PC-9 (cell line): Measurements from ENCODE around the gene BRD1.

Experiments used
- EZH2 ChIP-seq: fragments of 200-600 bp; sonication (generic); IDR thresholded peaks from 2 replicates; pipeline ENCODE4 v1.8.0; 2017; ENCODE audit warnings: antibody characterized with exemption, low read depth
- TF ChIP-seq, protein P1 (sequence below): fragments of 200-600 bp; sonication (generic); conservative IDR thresholded peaks from 2 replicates; pipeline ENCODE4 v1.6.1; 2017; ENCODE audit warnings: mixed run types, antibody characterized with exemption, mild to moderate bottlenecking, moderate library complexity

DNA sequence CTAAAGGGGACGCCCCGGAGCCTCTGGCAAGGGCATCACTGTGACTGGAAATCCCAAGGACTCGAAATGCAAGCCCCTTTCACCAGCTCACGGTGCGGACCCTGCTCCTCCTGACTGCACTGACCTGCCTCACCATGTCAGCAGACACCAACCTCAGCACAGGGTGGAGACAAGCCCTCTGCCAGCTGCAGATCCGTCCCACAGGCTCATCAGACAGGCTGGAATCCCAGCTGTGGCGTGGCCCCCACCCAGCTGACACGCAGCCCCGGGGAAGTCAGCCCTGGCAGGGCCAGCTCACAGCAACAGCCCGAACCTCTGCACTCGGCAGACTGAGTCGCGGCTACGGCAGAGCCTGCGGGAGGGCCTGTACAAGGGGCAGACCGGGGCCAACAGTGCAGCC lies 36.8 kb downstream of the BRD1 start:
- TF ChIP-seq, protein P1, sequence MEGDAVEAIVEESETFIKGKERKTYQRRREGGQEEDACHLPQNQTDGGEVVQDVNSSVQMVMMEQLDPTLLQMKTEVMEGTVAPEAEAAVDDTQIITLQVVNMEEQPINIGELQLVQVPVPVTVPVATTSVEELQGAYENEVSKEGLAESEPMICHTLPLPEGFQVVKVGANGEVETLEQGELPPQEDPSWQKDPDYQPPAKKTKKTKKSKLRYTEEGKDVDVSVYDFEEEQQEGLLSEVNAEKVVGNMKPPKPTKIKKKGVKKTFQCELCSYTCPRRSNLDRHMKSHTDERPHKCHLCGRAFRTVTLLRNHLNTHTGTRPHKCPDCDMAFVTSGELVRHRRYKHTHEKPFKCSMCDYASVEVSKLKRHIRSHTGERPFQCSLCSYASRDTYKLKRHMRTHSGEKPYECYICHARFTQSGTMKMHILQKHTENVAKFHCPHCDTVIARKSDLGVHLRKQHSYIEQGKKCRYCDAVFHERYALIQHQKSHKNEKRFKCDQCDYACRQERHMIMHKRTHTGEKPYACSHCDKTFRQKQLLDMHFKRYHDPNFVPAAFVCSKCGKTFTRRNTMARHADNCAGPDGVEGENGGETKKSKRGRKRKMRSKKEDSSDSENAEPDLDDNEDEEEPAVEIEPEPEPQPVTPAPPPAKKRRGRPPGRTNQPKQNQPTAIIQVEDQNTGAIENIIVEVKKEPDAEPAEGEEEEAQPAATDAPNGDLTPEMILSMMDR = no peak
- TF ChIP-seq EZH2 = no peak
